HepG2 (cell line): ENCODE data around the gene EIF4G3. TPM values are rescaled to one million over a fixed set of nuclear protein-coding genes. Genes with fewer than 3 reads are reported as not detected.

Experiments
- ATAC-seq: fragments of 200-7000 bp; cut with Tn5 transposase; 3 replicates; pipeline ENCODE4 v1.9.1; 2020; ENCODE audit warnings: mild to moderate bottlenecking, moderate library complexity
- BruUV-seq: library from RNA; stranded (reverse); fragments of 400-500 nt; replicated peaks from 2 replicates; lab custom pipeline; 2021; lab: Mats Ljungman, UMichigan
- CTCF ChIA-PET: fragments of 300-600 bp; formaldehyde crosslinking; extraction: SDS; loops from one replicate; lab custom pipeline; 2021; ENCODE audit warnings: low total read pairs, inconsistent platforms, low intra/inter-chr PET ratio; lab: Yijun Ruan, JAX
- POLR2A ChIA-PET: fragments of 350-600 bp; sonication (Branson Sonifier 250); formaldehyde crosslinking; loops from one replicate; lab custom pipeline; 2020; ENCODE audit warnings: antibody characterized with exemption, inconsistent platforms; lab: Yijun Ruan, JAX
- DNase-seq: peaks from one replicate; pipeline ENCODE4 v3.0.0-alpha.2; 2015; ENCODE audit warnings: low spot score
- FAIRE-seq: peaks from 3 replicates; lab custom pipeline; 2011; peaks lifted over from hg19 to GRCh38; lab: Jason Lieb, UNC
- H2AFZ ChIP-seq: one replicate; pipeline ENCODE4 v1.6.1; 2011; ENCODE audit warnings: low read length, inconsistent platforms
- H3K27ac ChIP-seq: fragments of 300-600 bp; 3 replicates; pipeline ENCODE4 v1.8.0; 2011; ENCODE audit warnings: mixed run types, mild to moderate bottlenecking, mixed read lengths, low read length, inconsistent platforms; ENCODE audit not compliant: insufficient read depth; ENCODE audit errors: extremely low read length
- H3K27me3 ChIP-seq, 2 experiments: fragments of 200-600 bp in 1 of 2; 2 replicates in 1 of 2; 3 replicates in 1 of 2; pipeline versions ENCODE4 v1.6.0 to v1.8.0; 2011; ENCODE audit warnings: low read length in 2 of 2, mild to moderate bottlenecking in 2 of 2, moderate library complexity in 2 of 2, inconsistent platforms in 1 of 2; ENCODE audit not compliant: insufficient read depth in 2 of 2, control insufficient read depth in 1 of 2
- H3K36me3 ChIP-seq, 2 experiments: fragments of 200-600 bp in 1 of 2; replicated peaks in 1 of 2; 2 replicates in 1 of 2; 3 replicates in 1 of 2; pipeline versions ENCODE4 v1.5.1 to v1.8.0; 2011; ENCODE audit warnings: low read length in 2 of 2, inconsistent platforms in 1 of 2; ENCODE audit not compliant: insufficient read depth in 2 of 2, control insufficient read depth in 1 of 2
- H3K4me1 ChIP-seq: 2 replicates; pipeline ENCODE4 v1.5.1; 2012; ENCODE audit warnings: low read length, inconsistent platforms; ENCODE audit not compliant: insufficient read depth
- H3K4me2 ChIP-seq: 2 replicates; pipeline ENCODE4 v1.6.0; 2011; ENCODE audit warnings: low read depth, low read length, inconsistent platforms
- H3K4me3 ChIP-seq, 3 experiments: fragments of 200-600 bp in 1 of 3; sonication (generic), shearing (Covaris generic) in 1 of 3; replicated peaks in 1 of 3; 2 replicates each; pipeline ENCODE4 v1.5.1; 2011 to 2016; ENCODE audit warnings: low read length in 3 of 3, inconsistent platforms in 2 of 3, low read depth in 2 of 3, mild to moderate bottlenecking in 2 of 3, control low read depth in 1 of 3, mixed read lengths in 1 of 3; ENCODE audit not compliant: insufficient read depth in 1 of 3
- H3K79me2 ChIP-seq: one replicate; pipeline ENCODE4 v1.6.1; 2011; ENCODE audit warnings: low read length, inconsistent platforms; ENCODE audit not compliant: insufficient read depth
- H3K9ac ChIP-seq: 2 replicates; pipeline ENCODE4 v1.6.0; 2011; ENCODE audit warnings: mild to moderate bottlenecking, low read depth, low read length, inconsistent platforms; ENCODE audit not compliant: insufficient read depth
- H3K9me3 ChIP-seq: 2 replicates; pipeline ENCODE4 v1.5.1; 2012; ENCODE audit warnings: mild to moderate bottlenecking, low read length
- H4K20me1 ChIP-seq: 2 replicates; pipeline ENCODE4 v1.6.0; 2011; ENCODE audit warnings: inconsistent platforms, mild to moderate bottlenecking, low read length, moderate library complexity; ENCODE audit not compliant: insufficient read depth
- AKAP8 ChIP-seq: sonication (generic); formaldehyde crosslinking; IDR thresholded peaks from 2 replicates; pipeline ENCODE4 v1.5.1; 2020; ENCODE audit warnings: mild to moderate bottlenecking, missing genetic modification reagents
- CEBPB ChIP-seq: IDR thresholded peaks from 2 replicates; pipeline ENCODE4 v1.6.1; 2011; ENCODE audit warnings: low read depth, low read length, improper control_type of control experiment, borderline replicate concordance
- DBP ChIP-seq: sonication (generic); formaldehyde crosslinking; IDR thresholded peaks from 2 replicates; pipeline ENCODE4 v1.4.0; 2020; ENCODE audit warnings: missing genetic modification reagents; ENCODE audit errors: not compliant biosample characterization
- EP300 ChIP-seq, 3 experiments: sonication (generic) in 1 of 3; formaldehyde crosslinking in 1 of 3; IDR thresholded peaks; 2 replicates each; pipeline versions ENCODE4 v1.5.1 to v1.6.1; 2011 to 2020; ENCODE audit warnings: low read depth in 2 of 3, low read length in 2 of 3, borderline replicate concordance in 1 of 3, improper control_type of control experiment in 1 of 3, mild to moderate bottlenecking in 1 of 3, missing genetic modification reagents in 1 of 3, moderate library complexity in 1 of 3
- FOSL1 ChIP-seq: sonication (generic); formaldehyde crosslinking; IDR thresholded peaks from 2 replicates; pipeline ENCODE4 v1.9.0; 2021; ENCODE audit warnings: missing genetic modification reagents, borderline replicate concordance
- FOXA1 ChIP-seq, 2 experiments: fragments of 450-650 bp in 1 of 2; sonication (generic) in 1 of 2; formaldehyde crosslinking in 1 of 2; IDR thresholded peaks; 2 replicates each; pipeline versions ENCODE4 v1.4.0 to v1.6.1; 2016 to 2020; ENCODE audit warnings: missing genetic modification reagents in 1 of 2
- GFI1 ChIP-seq: sonication (generic); formaldehyde crosslinking; IDR thresholded peaks from 2 replicates; pipeline ENCODE4 v1.5.0; 2020; ENCODE audit warnings: missing genetic modification reagents, mild to moderate bottlenecking, borderline replicate concordance
- GTF2F1 ChIP-seq: fragments of 150-350 bp; IDR thresholded peaks from 2 replicates; pipeline ENCODE4 v1.6.1; 2014; ENCODE audit warnings: low read length
- HOMEZ ChIP-seq: IDR thresholded peaks from 2 replicates; pipeline ENCODE4 v1.6.1; 2016; ENCODE audit warnings: low read depth
- MAF1 ChIP-seq: sonication (generic); formaldehyde crosslinking; IDR thresholded peaks from 2 replicates; pipeline ENCODE4 v1.5.0; 2020; ENCODE audit warnings: missing genetic modification reagents, borderline replicate concordance
- NFIB ChIP-seq: sonication (generic); formaldehyde crosslinking; IDR thresholded peaks from 2 replicates; pipeline ENCODE4 v1.9.0; 2021; ENCODE audit warnings: missing genetic modification reagents, mild to moderate bottlenecking, borderline replicate concordance
- NR2F1 ChIP-seq, 2 experiments: fragments of 450-650 bp in 1 of 2; formaldehyde crosslinking in 1 of 2; IDR thresholded peaks; 2 replicates each; pipeline versions ENCODE4 v1.5.0 to v1.6.1; 2016 to 2020; ENCODE audit warnings: mild to moderate bottlenecking in 1 of 2, missing compliant biosample characterization in 1 of 2, missing genetic modification reagents in 1 of 2, moderate library complexity in 1 of 2
- PCBP2 ChIP-seq: fragments of 200-400 bp; formaldehyde crosslinking; optimal IDR thresholded peaks from 2 replicates; pipeline ENCODE3; 2018; ENCODE audit warnings: low read length, low read depth; ENCODE audit not compliant: poor library complexity, severe bottlenecking
- SOX13 ChIP-seq, 3 experiments: fragments of 450-650 bp in 1 of 3; sonication (generic) in 1 of 3; formaldehyde crosslinking in 1 of 3; IDR thresholded peaks in 2 of 3; conservative IDR thresholded peaks in 1 of 3; 2 replicates each; pipeline versions ENCODE4 v1.5.0 to v1.6.1; 2016 to 2020; ENCODE audit warnings: antibody characterized with exemption in 1 of 3, mild to moderate bottlenecking in 1 of 3, missing compliant biosample characterization in 1 of 3, missing genetic modification reagents in 1 of 3, moderate library complexity in 1 of 3
- SOX5 ChIP-seq: IDR thresholded peaks from 2 replicates; pipeline ENCODE4 v1.6.1; 2016; ENCODE audit warnings: borderline replicate concordance
- YY1 ChIP-seq: IDR thresholded peaks from 2 replicates; pipeline ENCODE4 v1.6.1; 2011; ENCODE audit warnings: low read length, low read depth, moderate library complexity, mild to moderate bottlenecking; ENCODE audit not compliant: insufficient read depth, insufficient replicate concordance
- ZFY ChIP-seq: sonication (generic); formaldehyde crosslinking; IDR thresholded peaks from 2 replicates; pipeline ENCODE4 v1.4.0; 2020; ENCODE audit warnings: missing genetic modification reagents
- ZNF12 ChIP-seq: sonication (generic); formaldehyde crosslinking; IDR thresholded peaks from 2 replicates; pipeline ENCODE4 v1.5.0; 2020; ENCODE audit warnings: missing genetic modification reagents
- ZNF503 ChIP-seq: sonication (generic); formaldehyde crosslinking; IDR thresholded peaks from 2 replicates; pipeline ENCODE4 v1.4.0; 2020; ENCODE audit warnings: missing genetic modification reagents
- ZNF619 ChIP-seq: sonication (generic); formaldehyde crosslinking; IDR thresholded peaks from 2 replicates; pipeline ENCODE4 v1.4.0; 2020; ENCODE audit warnings: mild to moderate bottlenecking, missing genetic modification reagents
- WGBS: methylation state at CpG from one replicate; pipeline ENCODE4 v1.1.6; 2017; ENCODE audit warnings: low lambda C conversion rate; 5-methylcytosine and 5-hydroxymethylcytosine counted together
- in situ Hi-C: cut with HindIII; loops from 2 replicates; pipeline ENCODE4 v1.10.0; 2017; ENCODE audit warnings: low pct_unique_long_range_greater_than_20kb; ENCODE audit not compliant: extremely low pct_ligation_motif_present
- intact Hi-C: fragments of 100-400 bp; cut with micrococcal nuclease; formaldehyde crosslinking; loops from one replicate; pipeline ENCODE4 v1.10.0; 2022; ENCODE audit not compliant: unreplicated experiment
- polyA plus RNA-seq, 8 experiments: library from polyadenylated mRNA; depleted of rRNA in 3 of 8; stranded (reverse) in 7 of 8; unstranded in 1 of 8; fragments of >200 nt; fragmentation: Illumina TruSeq in 4 of 8; extraction: Trizol in 4 of 8; gene quantifications; 2 replicates each; pipeline versions ENCODE4 v1.2.1 to v1.2.3, GENCODE V29; 2011 to 2016; ENCODE audit warnings: low read depth in 4 of 8, missing spikeins in 1 of 8, mixed read lengths in 1 of 8; ENCODE audit not compliant: insufficient read depth in 1 of 8
- total RNA-seq, 5 experiments: library from RNA; depleted of rRNA; stranded (reverse); fragments of >200 nt; fragmentation: Illumina TruSeq; extraction: Trizol; gene quantifications; 2 replicates each; pipeline ENCODE4 v1.2.3, GENCODE V29; 2016; ENCODE audit warnings: low read depth in 1 of 5

Gene EIF4G3
- total and polyA plus RNA-seq, 2 of the 13 experiments (the other 11 are each of a cell fraction or from before 2014, with no cell fraction given), result 22.2 to 27.6 TPM

GRCh38 chr1:20896826-20897225, 279.9 kb downstream of the EIF4G3 start:
- peak overlapping the region; percentile 44 for H3K27ac ChIP-seq
- WGBS, result 3% methylated on average over 1 of the region's 1 CpG
- peak; percentile 92 for ATAC-seq
- TF ChIP-seq CEBPB (peak; percentile 90), MAF1 (CRISPR knock-in tag) (no peak), FOXA1 (IDR thresholded peaks at IDR 0.05) (peak; percentile 47; the same call in 1 of the 2 replicates), FOXA1 (CRISPR knock-in tag; IDR thresholded peaks at IDR 0.05) (peak; percentile 74), GFI1 (peak; percentile 61), SOX13 (IDR thresholded peaks at IDR 0.05) (no peak), SOX13 (CRISPR knock-in tag; conservative IDR thresholded peaks at IDR 0.05 in 1 of 2, IDR thresholded peaks at IDR 0.05 in 1 of 2) (peak in 1 of 2 experiments; percentile 92; a peak in 2 of 4 replicates), FOSL1 (no peak), SOX5 (CRISPR knock-in tag) (peak; percentile 82; the same call in 1 of the 2 replicates), NFIB (CRISPR knock-in tag) (no peak), YY1 (no peak), ZFY (CRISPR knock-in tag) (no peak), NR2F1 (CRISPR knock-in tag; IDR thresholded peaks at IDR 0.05) (0 out of 4 replicates have a peak, but pooled peaks of 1 of the 2 experiments have one; percentile 16), ZNF12 (CRISPR knock-in tag) (0 out of 2 replicates have a peak, but pooled peaks have one; percentile 57), ZNF619 (no peak), ZNF503 (no peak), AKAP8 (CRISPR knock-in tag) (no peak), DBP (no peak), EP300 (IDR thresholded peaks at IDR 0.05; ENCODE audit: low read depth in 2 of 2, low read length in 2 of 2) (peak in 1 of 2 experiments; percentile 53; a peak in 1 of 4 replicates), EP300 (CRISPR knock-in tag; IDR thresholded peaks at IDR 0.05; ENCODE audit: borderline replicate concordance) (no peak), HOMEZ (0 out of 2 replicates have a peak, but pooled peaks have one; percentile 38), PCBP2 (no peak), GTF2F1 (no peak)

More at GRCh38 chr1:20896826-20897225, 279.9 kb downstream of the EIF4G3 start:
- FAIRE-seq (peak; percentile 72), DNase-seq (peak; percentile 92)
- Histone ChIP-seq H3K4me2 (no peak overlapping the region), H4K20me1 (no peaks in the 10 kb centered on the region), H3K36me3 (peaks cover 12 to 18% of the 10 kb centered on the region in 2 experiments; a peak in 4 of 5 replicates), H2AFZ (no peak overlapping the region), H3K4me3 (no peak overlapping the region), H3K9ac (no peak overlapping the region), H3K4me1 (peaks cover 18% of the 10 kb centered on the region; the same call in 1 of the 2 replicates), H3K27me3 (no peaks in the 10 kb centered on the region), H3K79me2 (no peaks in the 10 kb centered on the region), H3K9me3 (no peaks in the 10 kb centered on the region)
- no TSS peak for BruUV-seq
- POLR2A ChIA-PET, result no interaction called here
- intact Hi-C loops, result loop anchor here (10.0 kb wide), 1 partner anchor 112 kb away; the partner anchor contains the start of gene HP1BP3
- in situ Hi-C loops, result no loop called here
- CTCF ChIA-PET, result no interaction called here
